GM19193 (cell line): ENCODE measurements around the gene STRAP.
A peak's percentile ranks its signal among the peaks of the same experiment; 100 is the strongest.

ENCODE experiments used
- POLR2A ChIP-seq: IDR thresholded peaks from 4 replicates; pipeline ENCODE4 v1.6.1; 2011; ENCODE audit not compliant: insufficient read depth, insufficient read length; ENCODE audit errors: extremely low read depth

Gene STRAP, protein sequence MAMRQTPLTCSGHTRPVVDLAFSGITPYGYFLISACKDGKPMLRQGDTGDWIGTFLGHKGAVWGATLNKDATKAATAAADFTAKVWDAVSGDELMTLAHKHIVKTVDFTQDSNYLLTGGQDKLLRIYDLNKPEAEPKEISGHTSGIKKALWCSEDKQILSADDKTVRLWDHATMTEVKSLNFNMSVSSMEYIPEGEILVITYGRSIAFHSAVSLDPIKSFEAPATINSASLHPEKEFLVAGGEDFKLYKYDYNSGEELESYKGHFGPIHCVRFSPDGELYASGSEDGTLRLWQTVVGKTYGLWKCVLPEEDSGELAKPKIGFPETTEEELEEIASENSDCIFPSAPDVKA

GRCh38 chr12:15882118-15882971 lies at the start of gene STRAP:
Gene STRAP (plus strand): TSS chr12:15882387. CDS start chr12:15882708, 321 bp downstream.
- peak; percentile 98 for TF ChIP-seq POLR2A

DNA sequence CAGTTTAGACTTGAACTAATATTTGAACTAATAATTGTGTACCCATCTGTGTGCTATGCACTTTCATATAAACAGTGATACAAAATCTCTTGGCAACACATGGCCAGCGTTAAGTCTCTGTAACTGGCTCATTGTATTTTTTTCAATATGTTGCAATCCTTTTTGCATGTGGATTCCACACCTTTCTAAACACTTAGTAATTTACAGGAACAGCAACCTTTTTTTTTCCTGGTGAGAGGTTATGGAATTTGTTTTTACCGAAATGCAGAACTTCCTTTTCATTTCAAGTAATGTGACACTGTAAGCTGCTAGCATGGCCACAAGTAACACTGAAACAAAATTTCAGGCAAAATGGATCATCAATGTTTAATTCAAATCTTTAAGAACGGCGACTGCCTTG lies 47.6 kb upstream of the STRAP start:
- no peak for TF ChIP-seq POLR2A

DNA sequence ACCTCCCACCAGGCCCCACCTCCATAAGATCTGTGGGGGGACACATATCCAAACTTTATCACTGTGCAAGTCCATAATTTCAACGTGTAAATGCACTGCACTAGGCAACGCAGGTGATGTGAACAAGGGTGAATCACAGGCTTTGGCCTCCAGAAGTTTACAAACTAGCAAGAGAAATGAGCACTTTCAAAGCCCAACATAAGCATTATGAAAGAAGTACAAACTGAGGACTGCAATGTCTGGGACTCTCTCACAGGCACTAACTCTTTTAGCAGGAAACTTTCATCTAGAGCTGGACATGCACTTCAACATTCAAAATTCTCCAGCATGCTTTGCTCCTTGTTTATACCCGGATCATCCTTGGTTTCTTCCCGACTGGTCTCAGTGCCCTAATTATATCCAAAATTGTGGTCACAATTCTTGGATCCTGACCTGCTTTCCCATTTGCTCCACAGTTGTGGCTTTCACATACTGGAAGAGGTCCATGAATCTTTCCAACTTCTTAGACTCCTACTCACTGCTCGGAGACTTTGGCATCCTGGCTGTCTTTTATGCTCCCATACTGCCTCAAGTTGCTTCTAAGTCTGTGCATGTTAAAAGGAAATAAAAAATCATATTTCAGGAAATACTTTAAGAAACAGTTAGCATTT lies 44.9 kb upstream of the STRAP start:
- no peak for TF ChIP-seq POLR2A

- TF ChIP-seq POLR2A = no peak
These were observed 43.1 kb upstream of the STRAP start for GRCh38 chr12:15839041-15839440.

GRCh38 chr12:15839682-15840081 lies 42.5 kb upstream of the STRAP start:
- no peak for TF ChIP-seq POLR2A

GRCh38 chr12:15842108-15842507 lies 40.1 kb upstream of the STRAP start:
- TF ChIP-seq POLR2A = no peak

DNA sequence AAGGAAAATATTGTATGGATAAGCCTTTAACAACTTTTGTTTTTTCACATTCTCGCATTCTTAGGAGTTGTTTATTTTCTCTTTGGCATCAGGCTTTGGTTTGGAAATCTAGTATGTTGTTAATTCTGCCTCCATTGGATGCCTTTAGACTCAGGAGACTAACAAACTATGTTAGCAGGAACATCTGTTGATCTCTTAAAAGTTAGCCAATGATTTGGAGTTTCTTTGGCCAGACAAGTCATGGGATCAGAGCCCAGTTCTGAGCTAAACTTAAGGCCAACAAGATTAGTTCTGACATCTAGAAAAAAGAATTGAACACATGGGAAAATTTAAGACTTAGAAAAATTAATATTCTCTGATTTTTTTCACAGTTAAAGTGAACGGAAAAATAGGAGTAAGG lies 35.3 kb upstream of the STRAP start:
- no peak for TF ChIP-seq POLR2A

DNA sequence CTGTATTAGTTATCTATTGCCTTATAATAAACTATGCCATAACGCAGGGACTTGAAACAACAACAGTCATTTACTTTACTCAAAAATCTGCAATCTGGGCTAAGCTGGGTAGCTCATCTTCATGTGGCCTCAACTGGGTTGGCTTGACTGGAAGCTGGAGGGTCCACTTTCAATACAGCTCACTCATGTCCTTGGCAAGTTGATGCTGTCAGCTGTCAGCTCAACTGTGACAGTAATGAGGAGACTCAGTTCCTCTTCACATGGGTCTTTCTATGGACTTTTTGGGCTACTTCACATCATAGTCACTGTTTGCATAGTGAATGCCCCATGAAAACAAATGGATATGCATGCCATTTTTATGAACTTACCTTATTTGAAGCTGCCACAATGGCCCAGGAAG lies 33.6 kb upstream of the STRAP start:
- no peak for TF ChIP-seq POLR2A

GRCh38 chr12:15851045-15851620 lies 31.1 kb upstream of the STRAP start:
- no peak for TF ChIP-seq POLR2A

DNA sequence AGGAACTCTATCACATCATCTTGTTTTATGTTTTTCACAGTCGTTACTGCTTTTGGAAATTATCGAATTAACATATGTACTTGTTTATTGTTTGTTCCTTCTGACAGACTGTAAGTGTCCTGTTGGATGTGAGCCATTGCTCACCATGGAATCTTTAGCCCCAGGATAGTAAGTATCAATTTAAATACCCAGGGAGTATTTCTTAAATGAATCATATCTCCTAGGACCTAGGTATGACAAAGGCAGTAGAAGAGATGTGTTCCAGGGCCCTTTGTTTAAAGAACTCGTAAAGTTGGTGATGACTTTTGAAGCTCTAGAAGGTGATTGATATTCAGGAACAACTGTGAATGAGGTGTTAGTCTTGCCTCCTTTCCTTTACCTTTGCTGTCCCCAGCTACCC lies 30.3 kb upstream of the STRAP start:
- no peak for TF ChIP-seq POLR2A

- no peak for TF ChIP-seq POLR2A
These were observed 29.8 kb upstream of the STRAP start for GRCh38 chr12:15852383-15852782.

DNA sequence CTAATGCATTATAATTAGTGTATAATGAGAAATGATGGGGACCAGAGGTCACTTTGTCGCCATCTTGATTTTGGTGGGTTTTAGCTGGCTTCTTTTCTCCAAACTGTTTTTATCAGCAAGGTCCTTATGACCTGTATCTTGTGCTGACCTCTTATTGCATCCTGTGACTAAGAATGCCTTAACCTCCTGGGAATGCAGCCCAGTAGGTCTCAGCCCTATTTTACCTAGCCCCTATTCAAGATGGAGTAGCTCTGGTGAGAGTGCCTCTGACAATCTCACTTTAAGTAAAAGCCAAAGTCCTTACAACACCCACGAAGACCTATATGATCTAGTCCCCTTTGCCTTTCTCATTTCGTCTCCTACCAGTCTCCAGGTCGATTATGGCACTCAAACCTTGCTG lies 28.3 kb upstream of the STRAP start:
- no peak for TF ChIP-seq POLR2A

DNA sequence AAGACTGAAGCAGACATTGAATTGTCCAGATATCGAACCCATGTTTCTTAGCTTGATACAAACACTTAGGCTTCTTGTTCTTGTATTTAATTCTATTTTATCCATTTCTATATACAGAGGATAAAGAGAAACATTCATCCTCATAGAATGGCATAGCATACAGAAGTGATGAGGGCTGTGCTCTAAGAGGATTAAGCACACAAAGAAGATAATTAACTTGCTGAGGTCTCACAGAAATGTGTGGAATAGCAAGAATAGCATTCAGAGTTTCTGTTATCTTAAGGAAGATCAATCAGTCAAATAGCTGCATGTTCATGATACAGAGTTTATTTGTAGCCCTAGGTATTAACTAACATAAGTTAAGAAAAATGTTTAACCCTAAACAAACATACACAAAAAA lies 27.3 kb upstream of the STRAP start:
- TF ChIP-seq POLR2A = no peak

DNA sequence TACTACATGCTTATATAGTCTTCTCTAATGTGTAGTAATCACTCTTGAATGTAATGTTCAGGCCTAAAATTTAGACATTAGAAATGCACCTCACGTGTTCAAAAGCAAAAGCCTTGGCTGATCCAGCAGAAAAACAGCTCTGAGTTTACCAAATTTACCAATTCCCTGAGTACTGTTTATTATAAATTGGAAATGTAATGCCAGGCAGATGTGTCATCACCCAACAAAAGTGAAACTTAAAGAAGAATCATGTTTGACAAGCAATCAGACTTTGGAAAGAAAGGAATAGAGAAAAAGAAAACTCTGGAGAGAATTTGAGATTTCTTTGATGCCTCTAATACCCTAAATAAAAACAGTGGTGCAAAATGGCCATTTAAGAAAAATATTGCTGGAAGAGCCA lies 26.5 kb upstream of the STRAP start:
- TF ChIP-seq POLR2A = no peak
